8988T (cell line): Measurements from ENCODE around the gene ZNF444.

Source experiments
- DNase-seq: peaks from one replicate; pipeline ENCODE4 v3.0.0; 2011

Gene ZNF444

DNA sequence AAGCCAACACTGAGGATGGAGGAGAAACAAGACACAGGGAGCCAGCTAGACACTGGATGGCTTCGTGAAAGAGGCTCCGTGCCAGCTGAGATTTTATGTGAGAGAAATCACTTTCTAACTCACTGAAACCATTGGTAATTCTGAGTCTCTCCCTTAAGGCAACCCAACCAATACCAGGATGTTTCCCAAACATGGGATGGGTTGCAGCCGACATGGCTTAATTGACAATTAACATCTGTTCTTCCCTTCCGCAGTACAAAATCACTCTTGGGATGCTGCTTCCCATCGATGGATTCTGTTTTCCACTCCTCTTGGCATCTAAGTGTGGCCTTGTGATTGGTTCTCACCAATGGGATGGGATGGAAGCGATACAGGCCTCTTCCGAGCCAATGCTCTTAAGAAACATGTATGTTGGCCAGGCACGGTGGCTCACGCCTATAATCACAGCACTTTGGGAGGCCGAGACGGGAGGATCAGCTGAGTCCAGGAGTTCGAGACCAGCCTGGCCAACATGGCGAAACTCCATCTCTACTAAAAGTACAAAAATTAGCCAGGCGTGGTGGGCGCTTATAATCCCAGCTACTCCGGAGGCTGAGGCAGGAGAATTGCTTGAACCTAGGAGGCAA, 17.7 kb upstream of the ZNF444 start:
- no peak for DNase-seq

DNA sequence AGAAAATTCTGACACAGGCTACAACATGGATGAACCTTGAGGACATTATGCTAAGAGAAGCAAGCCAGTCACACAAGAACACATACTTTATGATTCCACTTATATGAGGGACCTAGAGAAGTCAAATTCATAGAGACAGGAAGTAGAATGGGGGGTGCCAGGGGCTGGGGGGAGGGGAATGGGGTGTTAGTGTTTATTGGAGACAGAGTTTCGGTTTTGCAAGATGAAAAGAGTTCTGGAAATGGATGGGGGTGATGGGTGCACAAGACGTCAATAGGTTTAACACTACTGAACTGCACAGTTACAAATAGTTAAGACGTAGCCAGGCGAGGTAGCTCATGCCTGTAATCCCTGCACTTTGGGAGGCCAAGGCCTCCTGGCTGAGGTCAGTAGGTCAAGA, 16.5 kb upstream of the ZNF444 start:
- DNase-seq: no peak

DNA sequence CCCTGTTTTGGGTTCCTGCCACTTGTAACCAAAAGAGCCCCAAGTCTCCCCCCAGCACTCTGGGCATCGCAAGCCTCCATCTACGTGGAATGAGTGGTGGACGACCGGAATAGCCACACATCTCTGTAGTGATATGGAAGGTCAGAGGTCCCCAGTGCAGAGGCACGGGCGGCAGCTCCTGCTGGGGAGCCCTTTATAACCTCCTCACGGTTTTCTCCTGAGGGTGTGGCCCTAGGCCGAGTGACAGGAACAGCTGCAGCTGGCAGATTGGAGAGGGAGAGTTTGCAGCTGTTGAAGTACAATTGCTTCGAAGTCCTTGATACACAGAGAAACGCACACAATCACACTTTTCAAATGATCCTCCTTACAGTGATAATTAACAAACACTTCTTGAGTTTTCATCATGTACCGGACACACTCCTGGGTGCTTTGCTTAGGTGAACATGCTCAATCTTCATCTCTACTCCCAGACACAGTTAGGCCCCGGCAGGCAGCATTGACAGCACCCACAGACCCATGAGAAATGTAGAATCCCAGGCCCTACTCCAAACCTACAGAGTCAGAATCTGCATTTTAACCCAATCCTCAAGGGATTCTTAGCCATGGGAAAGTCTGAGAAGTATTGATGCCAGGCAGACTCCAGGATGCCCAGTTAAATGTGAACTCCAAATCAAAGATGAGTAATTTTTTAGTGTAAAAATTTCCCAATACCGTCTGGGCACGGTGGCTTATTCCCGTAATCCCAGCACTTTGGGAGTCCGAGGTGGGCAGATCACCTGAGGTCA, 15.1 kb upstream of the ZNF444 start:
- no peak for DNase-seq

DNA sequence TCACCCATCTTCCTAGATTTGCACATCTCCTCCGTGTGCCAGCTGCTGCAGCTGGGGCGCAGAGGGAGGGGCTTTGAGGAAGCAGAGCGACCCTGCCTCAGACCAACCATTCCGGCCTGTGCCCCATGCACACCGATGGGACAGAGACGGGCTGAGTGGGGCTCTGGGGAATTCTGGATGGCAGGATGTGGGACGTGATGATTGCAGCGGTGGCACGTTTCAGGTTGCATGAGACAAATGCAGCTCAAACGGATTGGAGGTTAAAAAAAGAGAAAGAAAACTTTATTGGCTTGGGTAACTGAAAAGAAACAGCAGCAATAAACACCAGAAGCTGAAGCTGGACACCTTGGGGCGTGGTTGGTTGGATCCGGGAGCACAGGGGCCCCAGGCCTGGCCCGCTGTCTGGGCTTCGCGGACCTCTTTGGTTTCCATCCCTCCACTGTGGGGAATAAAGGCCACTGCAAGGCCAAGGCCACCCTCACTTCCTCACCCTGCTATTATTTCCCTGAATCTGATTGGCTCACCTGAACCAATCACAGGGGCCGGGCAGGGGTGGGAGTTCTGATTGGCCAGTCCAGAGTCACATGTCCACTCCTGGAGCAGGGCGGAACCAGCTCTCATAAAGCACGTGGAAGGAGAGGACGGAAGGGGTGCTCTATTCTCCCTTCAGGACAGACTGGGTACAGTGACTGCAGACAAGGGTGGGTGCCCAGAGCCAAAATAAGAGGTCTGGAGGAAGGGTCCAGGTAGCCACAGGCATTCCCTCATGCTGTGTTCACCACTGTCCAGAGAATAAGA, 13.9 kb upstream of the ZNF444 start:
- DNase-seq: no peak

DNA sequence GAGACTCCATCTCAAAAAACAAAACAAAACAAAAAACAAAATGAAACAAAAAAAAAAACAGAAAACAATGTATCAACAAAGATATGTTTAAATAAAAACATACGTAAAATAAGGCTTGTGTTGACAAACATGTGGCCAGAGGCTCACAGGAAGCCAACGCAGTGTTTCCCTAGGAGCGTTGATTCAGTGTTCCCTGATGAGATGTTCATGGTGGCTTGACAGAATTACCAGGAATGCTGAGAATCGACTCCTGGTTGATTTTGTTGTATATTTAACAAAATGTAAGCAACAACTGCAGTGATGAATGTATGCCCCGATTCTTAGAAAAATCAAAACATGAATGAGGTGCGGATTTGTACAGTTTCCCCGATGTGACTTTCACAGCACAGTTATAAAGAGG, 11.1 kb upstream of the ZNF444 start:
- no peak for DNase-seq

DNA sequence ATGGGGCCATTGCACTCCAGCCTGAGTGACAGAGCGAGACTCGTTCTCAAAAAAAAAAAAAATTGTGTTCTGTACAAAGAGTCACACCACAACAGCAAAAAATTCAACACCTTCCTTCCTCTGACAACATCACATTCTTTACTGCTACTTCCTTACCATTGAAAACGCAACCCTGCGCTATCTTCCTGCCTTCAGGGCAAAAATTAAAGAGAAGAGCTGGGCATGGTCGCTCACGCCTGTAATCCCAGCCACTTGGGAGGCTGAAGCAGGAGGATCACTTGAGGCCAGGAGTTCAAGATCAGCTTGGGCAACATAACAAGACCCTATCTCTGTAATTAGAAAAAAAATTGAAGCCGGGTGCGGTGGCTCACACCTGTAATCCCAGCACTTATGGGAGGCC, 9.4 kb upstream of the ZNF444 start:
- no peak for DNase-seq

DNA sequence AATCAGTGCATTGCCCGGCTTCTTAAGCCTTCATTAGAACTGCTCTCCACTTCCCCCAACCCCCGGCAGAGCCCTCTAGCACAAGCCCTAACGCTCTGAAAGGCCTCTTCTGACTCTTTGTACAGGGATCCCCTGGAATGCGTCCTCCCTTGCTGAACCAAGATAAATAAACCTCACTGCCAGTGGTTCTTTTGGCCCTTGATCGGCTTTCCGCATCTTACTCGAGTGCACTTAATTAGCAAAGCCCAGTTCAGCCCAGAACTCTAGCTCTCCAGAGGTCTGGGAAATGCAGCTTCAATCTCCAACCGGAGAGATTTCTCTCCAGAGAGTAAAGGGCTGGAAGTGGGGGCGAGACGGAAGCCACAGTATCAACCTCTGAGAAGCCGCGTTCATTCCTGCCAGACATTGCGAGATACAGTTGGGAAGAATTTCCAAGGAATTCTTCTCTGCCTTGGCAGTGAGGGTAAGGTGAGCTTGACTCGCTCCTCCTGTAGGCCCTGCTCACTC, 8.7 kb upstream of the ZNF444 start:
- no peak for DNase-seq

DNA sequence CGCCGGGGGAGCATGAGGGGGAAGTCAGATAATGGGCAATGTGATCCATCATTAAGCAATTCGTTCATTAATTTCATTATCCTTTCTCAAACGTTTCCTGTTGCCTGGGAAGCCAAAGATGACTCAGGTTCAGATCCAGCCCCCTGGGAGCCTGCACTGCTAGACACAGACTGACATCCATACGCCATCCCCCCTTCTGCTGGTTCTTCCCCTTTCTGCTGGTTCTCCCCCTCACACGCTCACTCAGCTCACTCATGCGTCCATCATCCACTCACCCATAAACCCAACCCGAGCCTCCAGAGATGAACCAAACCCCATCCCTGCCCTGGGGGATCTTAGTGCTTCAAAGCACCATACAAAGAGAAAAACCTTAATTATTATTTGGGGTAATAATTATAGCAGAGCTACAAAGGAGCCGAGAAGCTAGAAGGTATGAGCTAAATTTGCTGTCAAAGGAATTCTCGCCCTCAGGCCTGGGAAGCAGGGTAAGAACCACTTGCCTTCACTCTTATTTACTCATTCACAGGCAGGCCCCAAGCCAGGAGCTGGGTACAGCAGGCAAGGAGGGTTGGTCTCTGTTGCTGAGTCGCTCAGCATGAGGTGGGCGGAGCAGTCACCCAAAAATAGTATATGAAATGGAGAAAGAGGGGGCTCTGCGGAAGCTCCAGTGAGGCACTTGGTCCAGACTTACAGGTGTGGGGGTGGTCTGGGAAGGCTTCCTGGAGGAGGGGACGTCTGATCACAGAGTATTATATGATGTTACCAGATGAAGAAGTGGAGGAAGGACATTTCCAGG, 7.0 kb upstream of the ZNF444 start:
- DNase-seq: no peak

DNA sequence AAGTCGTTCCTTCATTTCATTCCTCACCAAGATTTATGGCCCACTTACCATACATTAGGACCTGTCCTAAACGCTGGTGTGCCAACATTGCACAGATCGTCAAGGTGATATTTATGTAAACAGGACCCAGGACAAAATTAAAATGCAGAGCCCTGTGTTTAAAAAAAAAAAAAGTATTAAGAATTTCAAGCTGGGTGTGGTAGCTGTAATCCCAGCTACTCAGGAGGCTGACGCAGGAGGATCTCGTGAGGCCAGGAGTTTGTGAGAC, 6.5 kb upstream of the ZNF444 start:
- DNase-seq: no peak

DNA sequence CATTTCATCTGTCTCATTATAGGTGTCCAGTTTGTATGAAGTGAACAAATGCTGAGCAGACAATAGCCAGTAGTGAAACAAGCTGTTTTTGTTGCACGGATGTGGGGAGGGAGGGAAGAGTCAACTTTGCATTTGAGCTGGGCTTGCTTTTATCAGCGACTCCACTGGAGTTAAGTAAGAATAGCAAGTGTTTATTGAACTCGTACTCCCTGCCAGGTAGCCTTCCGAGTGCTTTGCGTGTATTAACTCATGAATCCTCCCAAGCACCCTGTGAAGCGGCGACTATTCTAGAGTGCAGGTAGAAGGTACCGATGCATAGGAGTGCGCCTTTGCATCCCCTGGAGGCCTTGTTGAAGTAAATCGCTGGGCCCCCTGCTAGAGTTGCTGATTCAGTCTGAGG, 4.7 kb upstream of the ZNF444 start:
- no peak for DNase-seq

DNA sequence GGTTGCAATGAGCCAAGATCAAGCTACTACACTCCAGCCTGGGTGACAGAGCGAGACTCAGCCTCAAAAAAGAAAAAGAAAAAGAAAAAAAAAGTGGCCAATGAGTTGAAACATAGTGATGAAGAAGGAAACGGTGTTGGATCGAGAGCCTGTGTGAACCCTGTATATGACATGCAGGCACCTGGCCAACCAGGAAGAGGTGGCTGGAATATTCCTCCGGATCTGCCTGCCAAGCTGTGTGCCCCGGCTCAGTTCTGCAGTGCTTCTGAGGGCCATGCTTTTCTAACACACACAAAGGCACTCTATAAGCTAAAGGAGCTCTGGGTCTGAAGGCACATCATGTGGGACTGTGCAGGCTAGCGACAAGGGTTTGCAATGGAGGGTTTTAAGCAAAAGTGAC, 3.7 kb upstream of the ZNF444 start:
- no peak for DNase-seq

DNA sequence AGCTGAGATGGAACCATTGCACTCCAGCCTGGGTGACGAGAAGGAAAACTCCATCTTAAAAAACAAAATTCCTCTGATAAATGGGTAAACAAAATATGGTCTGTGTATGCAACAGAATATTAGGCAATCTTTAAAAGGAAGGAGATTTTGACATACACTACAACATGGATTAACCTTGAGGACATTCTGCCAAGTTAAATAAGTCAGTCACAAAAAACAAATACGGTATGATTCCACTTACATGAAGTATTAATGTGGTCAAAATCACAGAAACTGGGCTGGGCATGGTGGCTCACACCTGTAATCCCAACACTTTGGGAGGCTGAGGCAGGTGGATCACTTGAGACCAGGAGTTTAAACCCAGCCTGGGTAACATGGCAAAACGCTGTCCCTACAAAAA, 3.0 kb upstream of the ZNF444 start:
- no peak for DNase-seq

DNA sequence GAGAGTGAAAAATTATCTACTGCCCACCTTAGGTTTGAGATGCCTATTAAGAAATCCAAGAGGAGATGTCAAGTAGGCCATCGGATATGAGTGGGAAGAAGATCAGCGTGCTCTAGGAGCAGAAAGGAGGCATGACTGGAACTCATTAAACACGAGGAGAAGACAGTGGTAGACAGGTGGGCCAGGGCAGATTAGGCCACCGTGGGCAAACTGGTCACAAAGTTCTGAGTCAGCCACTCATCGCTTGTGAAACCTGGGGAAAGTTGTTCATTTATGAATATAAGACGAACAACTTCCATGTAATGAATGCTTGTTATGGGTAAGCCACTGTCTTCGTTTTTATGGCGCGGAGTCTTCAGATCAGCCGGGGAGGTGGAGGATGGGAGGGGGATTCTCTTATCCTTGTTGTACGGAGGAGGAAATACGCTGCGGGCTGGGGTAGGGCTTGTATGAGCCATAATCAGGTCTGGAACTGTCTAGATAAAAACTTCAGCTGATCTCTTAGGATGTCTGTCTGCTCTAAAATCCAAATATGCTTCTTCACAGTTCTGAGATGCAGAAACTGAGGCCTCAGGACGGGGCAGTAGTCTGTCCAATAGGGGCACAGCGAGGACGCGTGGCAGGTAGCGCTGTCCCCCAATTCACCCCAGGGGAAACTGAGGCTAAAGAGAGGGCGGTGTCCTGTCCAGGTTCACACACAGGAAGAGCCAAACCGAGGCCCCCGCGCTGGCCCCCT, 1.1 kb upstream of the ZNF444 start:
- no peak for DNase-seq

DNA sequence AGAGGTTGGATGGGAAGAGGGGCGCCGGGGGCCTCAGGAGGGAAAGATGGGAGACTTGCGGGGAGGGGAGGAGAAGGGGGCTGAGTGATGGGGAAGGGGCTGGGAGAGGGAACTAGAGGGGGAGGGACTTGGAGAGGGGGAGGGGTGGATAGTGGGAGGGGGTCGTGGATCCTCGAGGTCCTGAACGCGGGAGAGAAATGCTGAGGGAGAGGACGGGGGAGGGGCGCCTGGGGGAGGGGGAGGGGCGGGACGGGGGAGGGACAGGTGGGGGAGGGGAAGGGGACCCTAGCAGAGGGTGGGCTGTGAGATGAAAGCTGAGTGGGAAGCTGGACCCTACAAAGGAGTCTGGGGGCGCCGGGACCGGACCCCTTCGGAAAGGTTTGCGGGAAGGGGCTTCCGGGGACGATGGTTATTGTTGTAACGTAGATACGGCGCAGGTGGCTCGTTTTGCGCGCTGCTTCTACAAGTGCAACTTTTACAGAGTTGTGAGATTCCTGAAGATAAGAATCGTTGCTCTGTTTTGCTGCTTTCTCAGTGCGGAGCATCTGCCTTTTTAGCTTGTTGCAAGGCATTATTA, 418 bp downstream of the ZNF444 start:
- DNase-seq: no peak

DNA sequence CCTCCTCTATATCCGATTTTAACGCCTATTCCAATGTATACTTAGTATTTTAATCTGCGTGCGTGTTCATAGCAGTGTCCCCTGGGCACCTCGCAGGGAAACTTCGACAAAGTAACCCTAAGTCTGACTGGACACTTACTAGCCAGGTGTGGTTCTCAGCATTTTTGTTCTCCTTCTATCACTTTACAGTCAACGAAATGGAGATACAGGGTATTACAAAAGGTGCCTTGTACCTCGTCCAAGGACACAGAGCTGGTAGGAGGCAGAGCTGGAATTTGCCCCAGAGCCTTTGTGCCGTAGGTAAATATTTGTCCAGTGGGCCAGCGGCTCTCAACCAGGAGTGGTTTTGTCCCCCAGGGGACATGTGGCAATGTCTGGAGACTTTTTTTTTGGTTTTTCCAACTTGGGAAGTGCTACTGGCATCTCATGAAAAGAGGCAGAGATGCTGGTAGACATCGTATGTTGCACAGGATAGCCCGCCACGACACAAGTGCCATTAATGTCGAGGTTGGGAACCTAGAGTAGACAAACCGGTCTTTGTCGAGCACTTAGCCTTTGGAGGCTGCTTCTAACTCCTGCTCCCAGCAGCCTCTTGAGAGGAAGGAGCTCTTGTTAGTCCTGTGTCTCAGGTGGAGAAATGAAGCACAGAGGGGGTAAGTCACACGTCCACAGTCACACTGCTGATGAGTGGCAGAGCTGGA, 1.1 kb downstream of the ZNF444 start:
- DNase-seq: no peak

DNA sequence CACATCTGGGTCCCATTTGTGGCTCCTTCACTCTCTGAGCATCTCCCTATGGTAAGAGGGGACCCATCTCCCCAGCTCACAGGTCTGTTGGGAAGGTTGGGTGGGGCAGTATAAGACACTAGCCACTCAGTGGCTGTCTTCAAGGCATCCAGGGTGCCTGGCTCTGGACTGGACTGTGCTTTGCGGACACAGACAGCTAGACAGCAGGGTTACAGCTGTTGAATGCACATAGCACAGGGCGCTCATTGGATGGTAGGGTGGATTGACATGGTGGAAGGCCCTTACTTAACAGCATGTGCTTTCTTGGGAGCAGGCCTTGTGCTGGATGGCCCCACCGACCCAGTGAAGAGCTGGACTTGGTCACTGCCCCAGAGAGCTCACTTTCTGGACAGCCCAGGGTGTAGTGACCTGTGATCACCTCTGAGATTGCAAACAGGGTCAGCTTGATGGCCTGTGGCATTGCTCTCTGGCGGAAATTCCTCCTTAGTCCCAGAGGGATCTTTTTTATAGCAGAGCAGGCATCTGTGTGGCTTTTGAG, 1.9 kb downstream of the ZNF444 start:
- DNase-seq: no peak

DNA sequence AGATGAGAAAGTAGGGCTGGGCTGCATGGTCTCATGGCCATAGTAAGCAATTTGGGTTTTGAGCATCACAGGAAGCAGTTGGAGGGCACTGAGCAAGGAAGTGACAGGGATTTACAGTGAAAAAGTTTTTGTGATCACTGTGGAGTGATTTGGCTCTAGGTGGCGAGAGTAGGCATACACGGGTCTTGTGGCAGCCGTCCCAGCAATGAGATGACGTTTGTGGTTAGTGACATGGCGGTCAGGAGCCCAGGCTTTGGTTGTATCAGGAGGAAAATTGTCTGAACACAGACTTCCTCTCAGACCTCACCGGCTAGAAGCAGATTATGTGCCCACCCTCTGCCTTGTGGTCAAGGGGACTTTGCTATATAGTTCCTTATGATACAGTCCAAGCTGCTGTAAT, 3.3 kb downstream of the ZNF444 start:
- no peak for DNase-seq

DNA sequence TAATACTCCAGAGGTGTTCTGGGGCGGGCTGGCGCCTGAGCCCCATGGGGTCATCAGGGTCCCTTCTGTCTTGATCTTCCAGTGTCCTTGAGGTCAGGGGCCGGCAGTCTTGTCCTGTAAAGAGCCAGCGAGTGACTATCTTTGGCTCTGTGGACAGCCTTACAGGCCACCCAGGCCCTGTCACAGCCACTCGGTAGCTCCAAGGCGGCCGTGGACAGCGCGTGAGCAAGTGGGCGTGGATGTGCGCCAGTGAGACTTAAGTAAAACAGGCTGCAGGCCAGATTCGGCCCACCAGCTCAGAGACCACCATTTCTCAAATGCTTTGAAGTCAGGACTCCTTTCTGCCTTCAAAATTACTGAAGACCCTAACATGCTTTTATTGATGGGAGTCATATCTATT, 3.7 kb downstream of the ZNF444 start:
- DNase-seq: no peak

DNA sequence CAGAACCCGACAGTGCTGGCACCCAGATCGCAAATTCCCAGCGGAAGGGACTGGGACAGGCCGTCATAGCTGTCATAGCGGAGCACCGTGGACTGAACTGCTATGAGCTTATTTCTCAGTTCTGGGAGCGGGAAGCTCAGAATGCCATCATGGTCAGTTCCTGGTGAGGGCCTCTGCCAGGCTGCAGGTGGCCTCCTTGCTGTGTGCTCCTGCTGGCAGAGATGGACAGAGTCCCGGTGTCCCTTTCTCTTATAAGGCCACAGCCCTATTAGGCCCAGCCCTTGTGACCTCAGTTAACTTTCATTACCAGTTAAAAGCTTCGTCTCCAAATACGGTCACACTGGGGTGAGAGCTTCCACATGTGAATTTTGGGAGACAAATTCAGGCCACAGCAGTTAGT, 4.6 kb downstream of the ZNF444 start:
- no peak for DNase-seq

DNA sequence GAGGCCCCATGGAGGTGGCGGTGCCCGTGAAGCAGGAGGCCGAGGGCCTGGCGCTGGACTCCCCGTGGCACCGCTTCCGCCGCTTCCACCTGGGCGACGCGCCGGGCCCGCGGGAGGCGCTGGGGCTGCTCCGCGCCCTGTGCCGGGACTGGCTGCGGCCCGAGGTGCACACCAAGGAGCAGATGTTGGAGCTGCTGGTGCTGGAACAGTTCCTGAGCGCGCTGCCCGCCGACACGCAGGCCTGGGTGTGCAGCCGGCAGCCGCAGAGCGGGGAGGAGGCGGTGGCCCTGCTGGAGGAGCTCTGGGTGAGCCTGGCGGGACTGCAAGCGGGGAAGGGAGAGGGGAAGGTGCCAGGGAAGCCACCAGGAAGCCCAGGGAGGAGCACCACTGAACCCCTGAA, 5.8 kb downstream of the ZNF444 start:
- DNase-seq: no peak

DNA sequence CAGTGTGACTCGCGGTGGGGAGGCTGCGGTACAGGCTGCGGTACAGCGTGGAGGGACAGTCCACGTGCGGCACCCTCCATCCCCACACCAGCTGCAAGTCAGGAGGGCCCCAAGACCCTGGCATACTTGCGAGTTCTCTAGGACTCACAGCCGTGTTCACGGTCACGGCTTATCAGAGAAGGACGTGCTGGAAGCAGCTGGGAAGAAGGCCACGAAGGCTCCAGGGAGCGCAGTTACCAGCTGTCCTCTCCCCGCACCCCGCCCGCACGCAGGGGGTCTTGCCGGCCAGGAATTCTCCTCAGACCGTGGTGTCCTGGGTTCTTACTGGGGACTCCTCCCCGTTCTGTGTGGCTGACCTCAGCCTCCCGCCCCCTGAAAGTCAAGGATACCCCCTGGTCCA, 6.2 kb downstream of the ZNF444 start:
- DNase-seq: no peak
